ENCODE results near the gene PDHX. TPM values are rescaled to one million over a fixed set of nuclear protein-coding genes. Genes with fewer than 3 reads are reported as not detected.

The PDHX gene
- total RNA-seq, 1 donor from 2014 or later: 39.1 TPM

DNA sequence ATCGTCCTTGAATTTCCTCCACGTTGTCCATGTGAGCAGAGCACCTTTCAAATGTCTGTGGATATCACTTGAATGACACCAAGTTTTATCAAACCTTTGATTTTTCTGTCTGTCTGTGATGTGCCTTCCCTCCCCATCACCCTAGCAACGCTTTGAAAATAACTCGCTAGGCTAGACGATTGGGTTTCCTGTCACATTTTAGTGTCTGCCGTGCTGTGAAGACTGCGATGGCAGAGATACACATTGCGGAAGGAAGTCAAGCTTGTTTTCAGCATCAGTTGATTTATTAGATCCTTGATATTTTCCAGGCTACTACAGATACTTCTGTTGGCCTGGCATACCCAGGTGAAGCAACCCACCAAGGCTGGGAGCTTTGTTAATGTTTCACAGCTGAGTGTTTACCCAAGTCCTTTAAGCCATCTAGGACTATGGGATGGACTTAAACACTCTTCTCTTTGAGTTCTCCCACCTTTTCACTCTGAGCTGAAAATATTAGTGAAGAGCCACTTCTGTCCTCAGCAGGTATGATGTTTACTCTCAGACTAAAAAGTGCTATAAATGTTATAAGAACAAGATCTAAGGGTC lies 128.9 kb downstream of the PDHX start:
- TF ChIP-seq, protein P1, sequence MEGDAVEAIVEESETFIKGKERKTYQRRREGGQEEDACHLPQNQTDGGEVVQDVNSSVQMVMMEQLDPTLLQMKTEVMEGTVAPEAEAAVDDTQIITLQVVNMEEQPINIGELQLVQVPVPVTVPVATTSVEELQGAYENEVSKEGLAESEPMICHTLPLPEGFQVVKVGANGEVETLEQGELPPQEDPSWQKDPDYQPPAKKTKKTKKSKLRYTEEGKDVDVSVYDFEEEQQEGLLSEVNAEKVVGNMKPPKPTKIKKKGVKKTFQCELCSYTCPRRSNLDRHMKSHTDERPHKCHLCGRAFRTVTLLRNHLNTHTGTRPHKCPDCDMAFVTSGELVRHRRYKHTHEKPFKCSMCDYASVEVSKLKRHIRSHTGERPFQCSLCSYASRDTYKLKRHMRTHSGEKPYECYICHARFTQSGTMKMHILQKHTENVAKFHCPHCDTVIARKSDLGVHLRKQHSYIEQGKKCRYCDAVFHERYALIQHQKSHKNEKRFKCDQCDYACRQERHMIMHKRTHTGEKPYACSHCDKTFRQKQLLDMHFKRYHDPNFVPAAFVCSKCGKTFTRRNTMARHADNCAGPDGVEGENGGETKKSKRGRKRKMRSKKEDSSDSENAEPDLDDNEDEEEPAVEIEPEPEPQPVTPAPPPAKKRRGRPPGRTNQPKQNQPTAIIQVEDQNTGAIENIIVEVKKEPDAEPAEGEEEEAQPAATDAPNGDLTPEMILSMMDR (IDR thresholded peaks at IDR 0.05): no peak
- peak; percentile 87 to 90 for ATAC-seq
- Histone ChIP-seq H3K4me3 (no peak overlapping the region), H3K27ac (peak overlapping the region; percentile 37), H3K36me3 (no peaks in the 10 kb centered on the region), H3K27me3 (ENCODE audit: low read depth) (no peaks in the 10 kb centered on the region), H3K4me1 (peaks cover 59% of the 10 kb centered on the region), H3K9me3 (no peaks in the 10 kb centered on the region)
- intact Hi-C loops (cut with DNase I): no loop called here
- DNase-seq: no peak

Small RNA genes lying within 50 kb of the gene (microRNA-seq; reads per million reads assigned to microRNA genes)
- 3.5 reads per million for gene MIR1343 (ENCODE audit: borderline number of aligned reads)

Other genes starting within 250 kb of the PDHX start
- gene APIP, start 239 bp upstream of the PDHX start, total RNA-seq: 36.7 TPM
- 613 TPM for gene CD44, start 222.6 kb downstream of the PDHX start, total RNA-seq

Measured in lower lobe of right lung (tissue), 2 donors.